NCI-H345 (cell line): ENCODE results near the gene PRSS22.

Experiments used
- DNase-seq: peaks from one replicate; lab custom pipeline; 2025; lab: John Stamatoyannopoulos, UW

PRSS22 gene

DNA sequence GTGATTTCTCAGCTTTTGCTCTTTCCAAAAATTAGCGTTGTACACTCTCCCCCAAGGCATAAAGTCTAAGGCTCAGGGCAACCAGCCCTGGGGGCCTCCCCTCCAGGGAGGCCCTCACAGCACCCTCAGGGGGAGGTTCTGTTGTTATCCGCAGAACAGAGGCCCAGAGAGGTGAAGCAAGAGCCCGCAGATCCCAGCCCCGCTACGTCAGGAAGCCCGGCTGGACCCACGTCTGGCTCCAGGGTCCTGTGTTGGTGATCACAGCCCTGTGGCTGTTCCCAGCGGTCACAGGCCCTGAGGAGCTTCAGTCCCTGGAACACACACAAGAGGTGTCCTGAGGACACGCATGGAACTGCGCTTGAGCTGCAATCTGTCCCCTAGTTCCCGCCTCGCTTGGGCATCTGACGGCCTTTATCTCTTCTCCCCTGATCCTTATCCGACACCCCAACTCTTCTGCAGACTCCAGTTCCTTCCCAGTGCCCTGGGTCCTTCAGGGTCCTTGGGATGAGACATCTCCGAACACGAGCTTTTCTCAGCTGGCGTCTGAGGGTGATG is 29.0 kb downstream of the PRSS22 start:
- DNase-seq: no peak

DNA sequence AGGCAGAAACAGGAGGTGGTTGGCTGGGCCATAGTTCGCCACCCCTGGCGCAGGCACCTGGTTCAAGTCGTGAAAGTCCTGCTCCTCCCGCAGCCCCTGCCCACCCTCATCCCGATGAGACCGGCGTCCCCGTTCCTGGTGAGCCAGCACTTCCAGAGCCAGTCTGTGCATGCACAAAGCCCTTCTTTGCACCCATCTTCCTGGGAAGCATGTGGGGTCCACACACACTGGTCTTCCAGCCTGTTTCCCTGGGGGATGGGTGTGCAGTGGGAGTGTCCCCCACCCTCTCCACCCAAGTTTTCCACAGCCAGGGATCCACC is 29.5 kb downstream of the PRSS22 start:
- DNase-seq: no peak

DNA sequence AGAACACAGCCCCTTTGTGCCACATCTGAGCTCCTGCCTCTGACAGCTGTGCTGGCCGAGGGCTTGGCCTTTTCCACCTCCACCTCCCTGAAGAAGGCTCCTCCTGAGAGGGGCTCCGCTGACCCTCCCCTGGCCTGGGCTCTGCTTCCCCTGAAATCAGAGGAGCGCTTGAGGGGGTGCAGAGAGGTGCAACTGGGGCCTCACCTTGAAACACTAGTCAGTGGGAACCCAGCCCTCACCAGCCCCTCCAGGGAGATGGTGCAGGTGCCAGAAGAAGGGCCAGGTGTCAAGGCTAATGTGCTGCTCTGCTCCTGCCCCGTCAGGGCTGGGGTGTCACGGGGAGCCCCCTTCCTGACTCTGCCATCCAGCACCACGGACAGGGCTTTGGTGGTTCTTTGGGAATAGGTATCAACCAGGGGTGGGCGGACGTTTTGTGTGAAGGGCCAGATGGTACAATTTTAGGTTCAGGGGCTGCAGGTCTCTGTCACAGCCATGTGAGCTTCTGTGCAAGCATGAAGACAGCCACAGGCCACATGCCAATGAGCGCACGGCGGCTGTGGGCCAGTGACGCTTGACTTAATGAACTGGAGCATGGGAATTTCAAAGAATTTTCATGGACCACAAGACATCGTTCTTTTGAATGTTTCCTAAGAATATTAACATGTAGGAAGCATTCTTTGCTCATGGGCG is 30.0 kb downstream of the PRSS22 start:
- DNase-seq: no peak

DNA sequence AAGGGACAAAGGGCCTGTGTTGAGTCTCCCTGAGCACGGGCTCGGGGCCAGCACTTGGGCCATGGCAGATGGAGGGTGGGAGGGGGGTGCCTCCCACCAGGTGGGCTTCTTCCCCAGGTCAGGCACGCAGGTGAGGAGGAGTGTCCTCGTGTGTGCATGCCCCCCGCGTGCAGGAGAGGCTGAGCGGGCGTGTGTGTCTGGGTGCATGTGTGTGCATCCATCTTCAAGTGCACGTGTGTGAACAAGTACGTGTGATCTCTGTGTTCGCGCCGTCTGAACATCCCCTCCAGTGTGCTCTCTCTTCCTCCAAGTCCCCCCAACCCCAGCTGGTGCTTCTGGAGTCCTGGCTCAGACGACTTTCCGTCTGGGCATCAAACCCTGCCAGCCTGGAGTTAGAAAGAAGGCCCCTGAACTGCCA is 30.6 kb downstream of the PRSS22 start:
- DNase-seq: no peak

DNA sequence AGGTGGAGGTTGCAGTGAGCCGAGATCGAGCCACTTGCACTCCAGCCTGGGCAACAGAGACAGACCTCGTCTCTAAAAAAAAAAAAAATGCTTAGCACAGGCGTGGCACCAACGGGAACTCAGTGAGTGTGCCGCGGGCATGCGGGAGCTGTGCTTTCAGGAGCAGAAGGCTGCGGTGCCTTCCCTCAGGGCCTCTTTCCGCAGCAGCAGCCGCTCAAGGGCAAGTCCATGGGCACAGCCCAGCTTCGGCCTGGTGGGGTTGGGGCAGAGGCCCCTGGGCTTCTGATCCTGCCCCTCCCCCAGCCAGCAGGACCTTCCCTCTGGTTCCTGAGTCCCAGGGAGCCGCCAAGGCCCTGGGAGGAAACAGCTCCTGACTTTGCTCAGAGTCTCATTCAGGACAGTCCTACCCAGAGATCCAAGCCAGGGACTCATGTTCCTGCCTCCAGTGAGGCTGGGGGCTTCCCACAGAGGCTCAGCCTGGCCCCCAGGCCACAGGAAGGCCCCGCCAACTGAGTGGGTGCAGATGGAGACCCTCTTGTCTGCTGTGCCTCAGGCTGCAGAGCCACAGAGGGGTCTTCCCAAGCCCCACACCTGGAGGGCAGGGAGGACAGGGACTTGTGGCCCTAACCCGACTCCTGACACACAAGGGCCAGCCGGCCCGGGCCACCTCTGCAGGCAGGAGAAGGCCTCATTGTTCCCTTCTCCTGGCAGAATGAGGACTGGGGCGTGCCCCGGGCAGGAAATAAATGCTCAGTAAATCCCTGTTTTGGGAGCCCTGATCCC is 31.2 kb downstream of the PRSS22 start:
- DNase-seq: no peak

DNA sequence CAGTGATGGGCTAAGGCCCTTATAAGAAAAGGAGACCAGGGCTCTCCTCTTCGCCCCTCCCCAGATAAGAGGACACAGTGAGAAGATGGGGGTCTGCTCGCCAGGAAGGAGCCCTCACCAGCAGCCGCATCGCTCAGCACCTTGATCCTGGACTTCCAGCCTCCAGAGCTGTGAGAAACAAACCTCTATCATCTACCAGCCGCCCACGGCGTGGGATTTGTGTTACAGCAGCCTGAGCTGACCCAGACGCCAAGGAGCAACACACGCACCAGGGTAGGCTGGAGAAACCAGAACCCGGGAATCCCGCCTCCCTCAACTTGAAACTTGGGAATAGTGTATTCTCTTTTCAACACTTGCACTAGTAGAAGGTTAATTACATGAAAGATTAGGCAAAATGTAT is 32.1 kb downstream of the PRSS22 start:
- DNase-seq: no peak

GRCh38 chr16:2825049-2825742 is 32.8 kb downstream of the PRSS22 start:
- no peak for DNase-seq

DNA sequence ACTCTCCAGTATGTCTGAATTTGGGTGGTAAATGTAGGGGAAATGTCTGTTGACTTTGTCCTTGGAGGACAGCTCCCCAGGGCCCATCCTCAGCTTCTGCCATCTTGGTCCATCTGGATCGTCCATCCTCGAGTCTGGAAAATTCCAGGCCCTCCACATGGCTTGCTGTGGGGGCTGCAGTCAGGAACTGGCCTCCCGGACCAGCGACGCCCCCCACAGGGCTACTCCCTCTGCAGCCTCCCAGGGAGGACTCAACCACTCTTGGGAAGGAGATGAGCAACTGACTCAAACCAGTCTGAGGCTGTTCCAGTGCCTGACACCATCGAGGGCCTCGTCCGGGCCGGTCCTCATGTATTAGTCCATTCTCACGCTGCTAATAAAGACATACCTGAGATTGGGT is 33.3 kb downstream of the PRSS22 start:
- no peak for DNase-seq

DNA sequence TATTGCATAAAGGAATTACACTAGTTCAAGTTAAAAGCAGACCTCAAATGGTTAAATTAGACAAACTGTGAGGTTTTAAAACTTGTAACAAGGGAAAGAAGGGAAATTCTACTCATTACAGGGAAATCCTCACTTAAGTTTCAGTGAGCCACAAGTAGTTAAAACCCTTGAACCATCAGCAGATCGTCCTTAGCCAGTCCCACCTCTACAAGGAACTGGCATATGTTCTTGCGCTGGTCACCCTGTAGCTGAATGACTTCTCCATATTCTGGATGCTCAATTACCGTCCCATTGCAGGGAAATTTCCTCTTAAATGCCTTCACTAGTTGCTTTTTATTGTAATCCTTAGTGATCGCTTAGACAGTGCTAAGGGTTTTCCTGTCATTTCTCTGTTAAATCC is 35.5 kb downstream of the PRSS22 start:
- no peak for DNase-seq

DNA sequence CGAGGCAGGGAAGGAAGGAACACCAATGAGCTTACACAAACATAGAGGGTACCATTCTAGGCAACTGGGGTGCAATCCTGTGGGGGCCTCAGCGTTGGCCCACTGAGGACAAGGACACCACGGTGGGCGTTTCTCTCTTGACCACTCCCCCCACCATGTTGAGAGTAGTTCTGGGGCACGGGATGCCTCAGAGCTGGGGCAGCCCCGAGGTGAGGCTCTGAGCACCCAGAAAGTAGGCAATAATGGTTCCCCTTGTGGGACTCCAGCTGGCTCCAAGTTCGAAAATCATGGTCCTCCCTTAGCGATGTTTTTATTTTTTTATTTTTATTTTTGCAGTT is 35.8 kb downstream of the PRSS22 start:
- no peak for DNase-seq

DNA sequence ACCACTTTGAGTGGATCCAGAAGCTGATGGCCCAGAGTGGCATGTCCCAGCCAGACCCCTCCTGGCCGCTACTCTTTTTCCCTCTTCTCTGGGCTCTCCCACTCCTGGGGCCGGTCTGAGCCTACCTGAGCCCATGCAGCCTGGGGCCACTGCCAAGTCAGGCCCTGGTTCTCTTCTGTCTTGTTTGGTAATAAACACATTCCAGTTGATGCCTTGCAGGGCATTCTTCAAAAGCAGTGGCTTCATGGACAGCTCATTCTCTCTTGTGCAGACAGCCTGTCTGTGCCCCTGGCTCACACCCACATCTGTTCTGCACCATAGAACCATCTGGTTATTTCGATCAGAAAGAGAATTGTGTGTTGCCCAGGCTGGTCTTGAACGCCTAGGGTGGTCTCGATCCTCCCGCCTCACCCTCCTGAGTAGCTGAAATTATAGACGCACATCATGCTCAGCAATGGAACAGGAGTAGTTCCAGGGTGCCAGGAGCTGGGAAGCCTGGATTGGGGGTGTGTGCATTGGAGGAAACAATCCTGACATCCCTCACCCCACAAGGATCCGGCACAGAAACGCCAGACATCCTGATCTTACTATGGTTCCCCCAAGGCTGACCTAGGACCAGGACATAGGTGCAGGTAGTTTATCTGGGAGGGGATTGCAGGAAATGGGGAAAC is 36.3 kb downstream of the PRSS22 start:
- DNase-seq: no peak

- DNase-seq: no peak
Measured at GRCh38 chr16:2820836-2821486, 37.0 kb downstream of the PRSS22 start.

DNA sequence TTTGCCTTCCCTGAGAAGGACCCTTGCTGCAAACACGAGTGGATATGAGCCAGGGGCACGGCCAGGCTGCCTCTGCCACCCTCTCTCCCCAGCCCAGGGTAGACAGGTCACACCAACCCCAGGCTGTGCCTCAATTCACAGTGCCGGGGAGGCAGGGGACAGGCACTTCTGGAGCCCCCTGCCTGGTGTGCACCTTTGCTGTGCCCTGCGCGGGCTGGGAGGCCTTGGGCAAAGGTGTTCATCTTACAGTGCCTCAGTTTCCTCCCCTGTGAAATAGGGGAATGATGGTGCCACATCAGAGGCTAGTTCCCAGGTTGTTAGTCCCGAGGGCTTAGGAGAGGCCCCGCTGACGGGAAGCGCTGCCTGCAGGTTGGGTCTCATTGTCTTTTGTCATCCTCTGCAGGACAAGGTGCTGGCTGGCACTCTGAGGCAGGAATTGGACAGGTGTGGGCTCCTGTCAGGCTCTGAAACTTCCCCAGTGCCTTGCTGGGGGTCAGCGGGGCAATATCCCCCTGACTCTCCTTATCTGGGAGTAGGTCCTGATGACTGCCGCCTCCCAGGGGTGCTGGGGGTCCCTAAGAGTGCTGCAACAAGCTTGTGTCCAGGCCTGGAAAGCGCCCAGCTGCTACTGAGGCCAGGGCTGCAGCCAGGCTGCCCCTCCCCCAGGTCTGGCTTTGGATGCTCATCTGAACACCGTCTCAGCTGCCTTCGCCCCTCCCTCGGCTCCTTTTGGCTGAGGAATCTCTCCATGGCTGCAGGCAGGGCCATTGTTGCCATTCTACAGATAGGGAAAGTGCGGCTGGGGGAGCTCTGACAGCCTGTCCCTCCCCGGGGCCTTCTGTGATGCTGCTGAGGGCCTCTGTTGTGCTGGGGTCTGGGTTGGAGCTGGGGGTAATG is 37.8 kb downstream of the PRSS22 start:
- no peak for DNase-seq

DNA sequence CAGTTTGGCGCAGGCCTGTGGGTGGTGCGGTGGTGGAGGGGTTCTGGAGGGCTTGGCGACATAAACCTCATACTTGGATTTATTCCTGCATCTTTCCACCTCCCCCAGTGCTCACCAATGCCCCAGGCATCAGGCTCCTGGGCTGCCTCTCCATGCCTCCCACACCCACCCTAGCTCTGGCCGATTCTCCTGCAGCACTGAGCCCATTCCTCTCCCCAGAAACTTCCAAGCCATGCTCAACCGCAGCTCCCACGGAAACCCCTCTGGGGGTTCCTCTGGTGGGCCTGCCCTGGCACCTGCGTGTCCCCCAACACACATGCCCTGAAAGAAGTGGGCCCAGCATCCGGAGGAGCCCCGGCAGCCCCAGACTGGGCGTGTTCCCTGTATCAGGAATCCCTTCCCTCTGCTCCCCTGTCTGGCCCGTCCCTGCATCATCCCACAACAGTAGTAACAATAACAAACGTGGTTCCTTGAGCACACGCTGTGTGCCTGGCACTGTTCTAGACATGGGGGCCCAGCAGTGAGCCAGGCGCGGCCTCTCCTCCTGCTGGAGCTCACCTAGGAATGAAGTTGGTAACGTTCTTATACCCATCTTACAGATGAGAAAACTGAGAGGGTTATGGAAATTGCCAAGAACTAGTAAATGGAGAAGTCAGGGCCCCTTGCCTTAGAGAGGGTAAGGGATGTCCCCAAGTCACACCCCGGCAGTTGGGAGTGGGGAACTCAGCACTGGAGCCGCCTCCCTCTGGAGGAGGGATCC is 38.6 kb downstream of the PRSS22 start:
- DNase-seq: no peak

- DNase-seq: no peak
Measured at GRCh38 chr16:2818272-2818876, 39.6 kb downstream of the PRSS22 start.

- no peak for DNase-seq
Measured at GRCh38 chr16:2817340-2818271, 40.4 kb downstream of the PRSS22 start.

GRCh38 chr16:2816751-2817339 is 41.1 kb downstream of the PRSS22 start, which contains the start of gene PRSS21:
TSS of gene PRSS21 (plus strand) at chr16:2817237. CDS start at chr16:2817269, 32 bp downstream.
- no peak for DNase-seq

- DNase-seq: no peak
Measured at GRCh38 chr16:2815299-2815771, 42.6 kb downstream of the PRSS22 start.
